Endothelial cell of hepatic sinusoid (primary cell): Measurements from ENCODE around the gene CFAP251.
"Not testable (repeated sequence)": the region's sequence is repeated elsewhere in the genome, so short reads cannot be mapped to it uniquely, and the experiment has no call there.

Source experiments
- in situ Hi-C: cut with HindIII; loops from 2 replicates; pipeline ENCODE4 v1.10.0; 2017; ENCODE audit warnings: low sequenced_read_pairs

CFAP251 gene

GRCh38 chr12:121917950-121918678 lies at the start of gene CFAP251:
Gene CFAP251 (plus strand): TSS chr12:121918592. CDS start chr12:121921306, 2,714 bp downstream.
- in situ Hi-C loops = no loop called here

- in situ Hi-C loops = not testable (repeated sequence)
Observed at GRCh38 chr12:121869229-121869628, 49.2 kb upstream of the CFAP251 start.

GRCh38 chr12:121871467-121871866 lies 46.9 kb upstream of the CFAP251 start:
- in situ Hi-C loops = no loop called here

- in situ Hi-C loops = no loop called here
Observed at GRCh38 chr12:121872546-121873215, 45.7 kb upstream of the CFAP251 start.

GRCh38 chr12:121873216-121873569 lies 45.2 kb upstream of the CFAP251 start:
- in situ Hi-C loops = no loop called here

GRCh38 chr12:121874071-121874470 lies 44.3 kb upstream of the CFAP251 start:
- in situ Hi-C loops = no loop called here

- in situ Hi-C loops = no loop called here
Observed at GRCh38 chr12:121875582-121875981, 42.8 kb upstream of the CFAP251 start.

GRCh38 chr12:121876080-121876447 lies 42.3 kb upstream of the CFAP251 start:
- in situ Hi-C loops = not testable (repeated sequence)

- in situ Hi-C loops = no loop called here
Observed at GRCh38 chr12:121883315-121883660, 35.1 kb upstream of the CFAP251 start.

- in situ Hi-C loops = not testable (repeated sequence)
Observed at GRCh38 chr12:121885129-121885528, 33.3 kb upstream of the CFAP251 start.

GRCh38 chr12:121888083-121888477 lies 30.3 kb upstream of the CFAP251 start:
- in situ Hi-C loops = no loop called here

GRCh38 chr12:121888478-121889273 lies 29.7 kb upstream of the CFAP251 start, which contains the start of gene PSMD9:
Gene PSMD9 (plus strand): TSS chr12:121888790. CDS start chr12:121888857, 67 bp downstream.
- in situ Hi-C loops = no loop called here

- in situ Hi-C loops = no loop called here
Observed at GRCh38 chr12:121889274-121889624, 29.1 kb upstream of the CFAP251 start.

- in situ Hi-C loops = not testable (repeated sequence)
Observed at GRCh38 chr12:121889661-121890060, 28.7 kb upstream of the CFAP251 start.

- in situ Hi-C loops = no loop called here
Observed at GRCh38 chr12:121892673-121893561, 25.5 kb upstream of the CFAP251 start.

- in situ Hi-C loops = no loop called here
Observed at GRCh38 chr12:121893961-121894460, 24.4 kb upstream of the CFAP251 start.

- in situ Hi-C loops = no loop called here
Observed at GRCh38 chr12:121894633-121895032, 23.8 kb upstream of the CFAP251 start.

- in situ Hi-C loops = no loop called here
Observed at GRCh38 chr12:121898287-121898686, 20.1 kb upstream of the CFAP251 start.

- in situ Hi-C loops = no loop called here
Observed at GRCh38 chr12:121899590-121899989, 18.8 kb upstream of the CFAP251 start.

- in situ Hi-C loops = no loop called here
Observed at GRCh38 chr12:121903202-121903601, 15.2 kb upstream of the CFAP251 start.

GRCh38 chr12:121905746-121906145 lies 12.6 kb upstream of the CFAP251 start:
- in situ Hi-C loops = no loop called here
